Measurements from ENCODE around the gene CDK6.

GRCh38 chr7:92848441-92848840 lies 12.1 kb upstream of the CDK6 start:
- TF ChIP-seq EZH2 (IDR thresholded peaks at IDR 0.05; ENCODE audit: low read depth, low read length, severe bottlenecking) (no peak), CTCF (IDR thresholded peaks at IDR 0.05; ENCODE audit: control extremely low read depth in 1 of 3, insufficient read depth in 1 of 3, low read depth in 1 of 3, low read length in 3 of 3) (no peak)

All from H1 (cell line).